CD14-positive monocyte (primary cell): ENCODE data around the gene PFAS. TPM values are rescaled to one million over a fixed set of nuclear protein-coding genes. Genes with fewer than 3 reads are reported as not detected.

Experiments
- DNase-seq, 3 donors: peaks; one replicate each; pipeline ENCODE4 v3.0.0-alpha.2; 2011 to 2022
- H2AFZ ChIP-seq: 2 replicates; pipeline ENCODE4 v1.6.0; 2012; ENCODE audit warnings: mild to moderate bottlenecking, low read depth, low read length, inconsistent platforms; ENCODE audit not compliant: insufficient read depth, poor library complexity, severe bottlenecking
- H3K27ac ChIP-seq, 2 donors: 1 replicate in 1 of 2; 2 replicates in 1 of 2; pipeline ENCODE4 v1.5.1; 2012 to 2013; ENCODE audit warnings: low read length in 2 of 2, control low read depth in 1 of 2, inconsistent platforms in 1 of 2, low read depth in 1 of 2, mild to moderate bottlenecking in 1 of 2
- H3K27me3 ChIP-seq, 2 donors: one replicate each; pipeline versions ENCODE4 v1.6.0 to v1.6.1; 2011 to 2013; ENCODE audit warnings: low read length in 2 of 2; ENCODE audit not compliant: control insufficient read depth in 2 of 2, insufficient read depth in 2 of 2
- H3K36me3 ChIP-seq, 2 donors: replicated peaks in 1 of 2; 1 replicate in 1 of 2; 2 replicates in 1 of 2; pipeline versions ENCODE4 v1.5.1 to v1.6.1; 2012 to 2013; ENCODE audit warnings: low read length in 2 of 2, control low read depth in 1 of 2, inconsistent platforms in 1 of 2, mild to moderate bottlenecking in 1 of 2; ENCODE audit not compliant: insufficient read depth in 2 of 2, control insufficient read depth in 1 of 2
- H3K4me1 ChIP-seq, 2 donors: 1 replicate in 1 of 2; 2 replicates in 1 of 2; pipeline versions ENCODE4 v1.5.1 to v1.6.1; 2012 to 2013; ENCODE audit warnings: low read length in 2 of 2, control low read depth in 1 of 2, inconsistent platforms in 1 of 2, mild to moderate bottlenecking in 1 of 2, moderate library complexity in 1 of 2; ENCODE audit not compliant: insufficient read depth in 2 of 2, control insufficient read depth in 1 of 2
- H3K4me2 ChIP-seq: replicated peaks from 2 replicates; pipeline ENCODE3; 2012; ENCODE audit warnings: low read length, moderate library complexity, mild to moderate bottlenecking; ENCODE audit not compliant: poor library complexity, severe bottlenecking; ENCODE audit errors: extremely low read depth
- H3K4me3 ChIP-seq, 3 experiments: fragments of 200-600 bp in 1 of 3; sonication (generic) in 1 of 3; replicated peaks in 1 of 3; 1 replicate in 2 of 3; 2 replicates in 1 of 3; pipeline ENCODE4 v1.5.1; 2011 to 2013; ENCODE audit warnings: low read length in 3 of 3, mild to moderate bottlenecking in 3 of 3, control low read depth in 2 of 3, low read depth in 2 of 3, inconsistent platforms in 1 of 3, moderate library complexity in 1 of 3
- H3K79me2 ChIP-seq: 2 replicates; pipeline ENCODE4 v1.6.0; 2012; ENCODE audit warnings: mild to moderate bottlenecking, control low read depth, inconsistent platforms, low read length, moderate library complexity; ENCODE audit not compliant: insufficient read depth
- H3K9ac ChIP-seq: 2 replicates; pipeline ENCODE4 v1.6.0; 2017; ENCODE audit warnings: low read length, mild to moderate bottlenecking; ENCODE audit not compliant: insufficient read depth, poor library complexity, severe bottlenecking
- H3K9me3 ChIP-seq, 2 donors: replicated peaks in 1 of 2; 1 replicate in 1 of 2; 2 replicates in 1 of 2; pipeline versions ENCODE4 v1.5.1 to v1.6.1; 2012 to 2013; ENCODE audit warnings: low read length in 2 of 2, control low read depth in 1 of 2; ENCODE audit not compliant: control insufficient read depth in 1 of 2, insufficient read depth in 1 of 2
- H4K20me1 ChIP-seq: 2 replicates; pipeline ENCODE4 v1.6.0; 2012; ENCODE audit warnings: mild to moderate bottlenecking, low read length, control low read depth, moderate library complexity; ENCODE audit not compliant: insufficient read depth
- H3K27ac Mint-ChIP-seq, 7 donors: one replicate each; pipeline ENCODE4 v1.8.0; 2020; ENCODE audit warnings: mild to moderate bottlenecking in 7 of 7, mixed read lengths in 7 of 7, moderate library complexity in 6 of 7, inconsistent platforms in 2 of 7
- H3K27me3 Mint-ChIP-seq, 3 donors: one replicate each; pipeline ENCODE4 v1.8.0; 2021 to 2022; ENCODE audit warnings: low read depth in 3 of 3, mild to moderate bottlenecking in 3 of 3, mixed read lengths in 3 of 3, moderate library complexity in 3 of 3, inconsistent platforms in 1 of 3
- H3K36me3 Mint-ChIP-seq, 2 donors: one replicate each; pipeline ENCODE4 v1.8.0; 2020; ENCODE audit warnings: mixed read lengths in 2 of 2, inconsistent platforms in 1 of 2, mild to moderate bottlenecking in 1 of 2
- H3K4me1 Mint-ChIP-seq: one replicate; pipeline ENCODE4 v1.8.0; 2020; ENCODE audit warnings: mild to moderate bottlenecking, mixed read lengths
- H3K4me3 Mint-ChIP-seq, 2 donors: one replicate each; pipeline ENCODE4 v1.8.0; 2020; ENCODE audit warnings: mild to moderate bottlenecking in 2 of 2, mixed read lengths in 2 of 2, moderate library complexity in 1 of 2
- H3K9me3 Mint-ChIP-seq, 7 donors: one replicate each; pipeline ENCODE4 v1.8.0; 2020 to 2022; ENCODE audit warnings: mixed read lengths in 7 of 7, mild to moderate bottlenecking in 6 of 7, moderate library complexity in 6 of 7, inconsistent platforms in 2 of 7
- whole genome bisulfite sequencing: methylation state at CpG from one replicate; pipeline ENCODE4 v1.1.5; 2013; ENCODE audit warnings: missing lambda C conversion rate; ENCODE audit not compliant: insufficient coverage; 5-methylcytosine and 5-hydroxymethylcytosine counted together
- intact Hi-C, 2 donors: fragments of 100-400 bp; cut with micrococcal nuclease; formaldehyde crosslinking; loops; one replicate each; pipeline versions ENCODE4 v1.15.0 to v1.15.1; 2023
- polyA plus RNA-seq, 3 donors: library from polyadenylated mRNA; depleted of rRNA in 1 of 3; unstranded in 2 of 3; stranded (reverse) in 1 of 3; fragments of 300-500 nt in 2 of 3; fragments of >200 nt in 1 of 3; fragmentation: Illumina TruSeq in 2 of 3; gene quantifications; 1 replicate in 2 of 3; 2 replicates in 1 of 3; pipeline ENCODE4 v1.2.3, GENCODE V29; 2012 to 2021
- TF ChIP-seq, protein P1 (sequence below): fragments of 200-600 bp; IDR thresholded peaks from one replicate; pipeline ENCODE4 v1.8.0; 2022; ENCODE audit warnings: antibody characterized with exemption, mild to moderate bottlenecking

Gene PFAS
- polyA plus RNA-seq, 3 donors, result 4.1 to 12.8 (median 4.4) TPM

DNA sequence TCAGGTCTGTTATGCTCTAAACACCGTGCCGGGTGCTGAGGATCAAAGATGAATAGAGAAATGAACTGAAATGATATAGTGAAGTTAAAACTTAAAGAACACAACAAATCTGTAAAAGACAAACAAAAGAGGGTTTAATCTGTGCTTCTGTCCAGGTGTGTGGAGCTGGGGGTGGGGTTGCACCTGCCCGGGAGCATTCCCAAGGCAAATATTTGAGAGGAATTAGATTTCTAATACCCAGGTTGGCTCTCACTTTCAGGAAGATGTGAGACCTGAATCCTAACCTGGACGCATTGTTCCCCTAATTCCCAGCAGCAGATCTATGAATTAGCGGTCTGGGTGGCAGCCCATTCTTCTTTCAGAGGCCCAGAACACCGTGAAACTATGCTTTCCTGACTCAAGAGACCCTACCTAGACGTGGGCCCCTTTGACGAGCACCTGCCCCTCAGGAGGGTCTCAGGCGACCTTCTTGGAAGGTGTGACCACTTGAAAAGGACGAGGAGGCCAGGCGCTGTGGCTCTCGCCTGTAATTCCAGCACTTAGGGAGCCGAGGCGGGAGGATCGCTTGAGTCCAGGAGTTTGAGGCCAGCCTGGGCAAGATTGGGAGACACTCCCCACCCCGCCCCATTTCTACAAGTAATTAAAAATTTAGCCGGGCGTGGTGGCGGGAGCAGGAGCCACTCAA is 38.7 kb downstream of the PFAS start:
- Histone ChIP-seq H3K9me3 (no peaks in the 10 kb centered on the region), H3K9ac (peak overlapping the region; percentile 79), H4K20me1 (no peaks in the 10 kb centered on the region), H3K27ac (peak overlapping the region; percentile 77 to 84), H3K4me1 (peaks cover 27 to 40% of the 10 kb centered on the region in 2 donors), H3K4me3 (peak overlapping the region; percentile 76 to 90 (median 84)), H2AFZ (peak overlapping the region; percentile 93), H3K4me2 (peak overlapping the region; percentile 87), H3K27me3 (no peaks in the 10 kb centered on the region), H3K79me2 (peaks cover 26% of the 10 kb centered on the region), H3K36me3 (no peaks in the 10 kb centered on the region)
- peaks cover 10 to 12% of the 10 kb centered on the region in 2 donors for H3K36me3 Mint-ChIP-seq
- intact Hi-C loops, result loop anchor here (2.0 to 5.0 kb wide), 3 partner anchors 35 to 85 kb away; partner anchors contain the start of genes CTC1 (in 1 of the 2) and PFAS (in 1 of the 2)
- H3K27ac Mint-ChIP-seq, result peak overlapping the region; percentile 89 to 97 (median 95)
- WGBS, result 50% methylated on average over 13 of the region's 19 CpGs
- DNase-seq, result no peak
- H3K4me3 Mint-ChIP-seq, result peak overlapping the region; percentile 93 to 96
- TF ChIP-seq, protein P1, sequence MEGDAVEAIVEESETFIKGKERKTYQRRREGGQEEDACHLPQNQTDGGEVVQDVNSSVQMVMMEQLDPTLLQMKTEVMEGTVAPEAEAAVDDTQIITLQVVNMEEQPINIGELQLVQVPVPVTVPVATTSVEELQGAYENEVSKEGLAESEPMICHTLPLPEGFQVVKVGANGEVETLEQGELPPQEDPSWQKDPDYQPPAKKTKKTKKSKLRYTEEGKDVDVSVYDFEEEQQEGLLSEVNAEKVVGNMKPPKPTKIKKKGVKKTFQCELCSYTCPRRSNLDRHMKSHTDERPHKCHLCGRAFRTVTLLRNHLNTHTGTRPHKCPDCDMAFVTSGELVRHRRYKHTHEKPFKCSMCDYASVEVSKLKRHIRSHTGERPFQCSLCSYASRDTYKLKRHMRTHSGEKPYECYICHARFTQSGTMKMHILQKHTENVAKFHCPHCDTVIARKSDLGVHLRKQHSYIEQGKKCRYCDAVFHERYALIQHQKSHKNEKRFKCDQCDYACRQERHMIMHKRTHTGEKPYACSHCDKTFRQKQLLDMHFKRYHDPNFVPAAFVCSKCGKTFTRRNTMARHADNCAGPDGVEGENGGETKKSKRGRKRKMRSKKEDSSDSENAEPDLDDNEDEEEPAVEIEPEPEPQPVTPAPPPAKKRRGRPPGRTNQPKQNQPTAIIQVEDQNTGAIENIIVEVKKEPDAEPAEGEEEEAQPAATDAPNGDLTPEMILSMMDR, result no peak
- H3K27me3 Mint-ChIP-seq, result peaks cover 0 to 1% (median 0%) of the 10 kb centered on the region in 3 donors
- no peaks in the 10 kb centered on the region for H3K9me3 Mint-ChIP-seq
- peaks cover 42% of the 10 kb centered on the region for H3K4me1 Mint-ChIP-seq

DNA sequence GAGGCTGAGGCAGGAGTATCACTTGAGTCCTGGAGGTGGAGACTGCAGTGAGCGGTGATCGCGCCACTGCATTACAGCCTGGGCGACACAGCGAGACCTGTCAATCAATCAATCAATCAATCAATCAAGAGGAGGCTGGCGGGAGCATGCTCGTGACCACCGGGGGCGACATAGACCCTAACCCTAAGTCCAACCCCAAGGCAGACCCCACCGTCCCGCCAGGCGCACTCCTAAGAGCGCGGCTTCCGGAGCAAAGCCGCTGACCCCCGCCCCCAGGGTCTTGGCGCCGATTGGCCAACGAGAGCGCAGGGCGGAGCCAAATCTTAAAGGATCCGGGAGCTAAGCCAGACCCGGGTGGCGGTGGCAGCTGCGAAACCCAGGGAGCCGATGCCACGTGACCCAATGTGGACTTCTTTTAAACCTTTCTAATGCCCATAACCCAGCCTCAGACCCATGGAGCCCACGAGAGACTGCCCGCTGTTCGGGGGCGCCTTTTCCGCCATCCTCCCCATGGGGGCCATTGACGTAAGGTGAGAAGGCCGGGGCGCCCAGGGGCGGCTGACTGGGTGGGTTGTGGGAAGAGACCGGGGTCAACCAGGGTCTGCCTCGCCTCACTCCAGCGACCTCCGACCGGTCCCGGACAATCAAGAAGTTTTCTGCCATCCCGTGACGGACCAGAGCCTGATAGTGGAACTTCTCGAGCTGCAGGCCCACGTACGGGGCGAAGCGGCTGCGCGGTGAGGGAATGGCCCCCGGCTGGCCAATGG is 39.4 kb downstream of the PFAS start, which contains the start of gene RANGRF:
TSS of gene RANGRF (plus strand) at position 335 of the 767 bp plus-strand sequence. CDS start at position 454, 119 bp downstream.
- H3K4me1 Mint-ChIP-seq, result peaks cover 47% of the 10 kb centered on the region
- peaks cover 10 to 12% of the 10 kb centered on the region in 2 donors for H3K36me3 Mint-ChIP-seq
- intact Hi-C loops, result loop anchor here (2.0 to 5.0 kb wide), 3 partner anchors 36 to 86 kb away; partner anchors contain the start of genes CTC1 (in 1 of the 2) and PFAS (in 1 of the 2)
- 0% methylated on average over 47 of the region's 53 CpGs for WGBS
- Histone ChIP-seq H3K79me2 (peaks cover 26% of the 10 kb centered on the region), H3K27ac (peak within 1 kb of the TSS; percentile 77 to 84), H3K9ac (peak within 1 kb of the TSS; percentile 79), H3K4me2 (peak within 1 kb of the TSS; percentile 87), H4K20me1 (no peaks in the 10 kb centered on the region), H2AFZ (peak within 1 kb of the TSS; percentile 93), H3K4me1 (peaks cover 31 to 44% of the 10 kb centered on the region in 2 donors), H3K9me3 (no peaks in the 10 kb centered on the region), H3K4me3 (peak within 1 kb of the TSS; percentile 76 to 90 (median 84)), H3K27me3 (no peaks in the 10 kb centered on the region), H3K36me3 (no peaks in the 10 kb centered on the region)
- H3K27ac Mint-ChIP-seq, result peak within 1 kb of the TSS; percentile 89 to 97 (median 95)
- no peaks in the 10 kb centered on the region for H3K9me3 Mint-ChIP-seq
- TF ChIP-seq, protein P1, result no peak
- DNase-seq, result peak; percentile 72 to 81 (median 75)
- H3K4me3 Mint-ChIP-seq, result peak within 1 kb of the TSS; percentile 93 to 96
- peaks cover 0 to 1% (median 0%) of the 10 kb centered on the region in 3 donors for H3K27me3 Mint-ChIP-seq
